PFSK-1 (cell line): ENCODE data around the gene LPCAT2.

Experiments
- FOXP2 ChIP-seq: optimal IDR thresholded peaks from 2 replicates; pipeline ENCODE3; 2011; ENCODE audit warnings: borderline replicate concordance, control low read depth, inconsistent platforms; ENCODE audit not compliant: insufficient read depth; ENCODE audit errors: extremely low read length, extremely low read depth
- POLR2AphosphoS5 ChIP-seq: IDR thresholded peaks from 2 replicates; pipeline ENCODE4 v1.6.1; 2012; ENCODE audit warnings: low read depth, mild to moderate bottlenecking, control low read depth, low read length, moderate library complexity
- SIN3A ChIP-seq: IDR thresholded peaks from 2 replicates; pipeline ENCODE4 v1.6.1; 2012; ENCODE audit warnings: mild to moderate bottlenecking, low read length, moderate library complexity, borderline replicate concordance; ENCODE audit not compliant: insufficient read depth
- TAF1 ChIP-seq: IDR thresholded peaks from 2 replicates; pipeline ENCODE4 v1.6.1; 2012; ENCODE audit warnings: low read length, control low read depth, borderline replicate concordance; ENCODE audit not compliant: insufficient read depth
- TF ChIP-seq, protein P1 (sequence below), 2 experiments: IDR thresholded peaks; 2 replicates each; pipeline versions ENCODE4 v1.6.1 to v1.8.0; 2011 to 2012; ENCODE audit warnings: low read depth in 2 of 2, low read length in 2 of 2, control low read depth in 1 of 2, inconsistent platforms in 1 of 2, mild to moderate bottlenecking in 1 of 2, moderate library complexity in 1 of 2; ENCODE audit not compliant: insufficient read depth in 1 of 2

LPCAT2 gene

DNA sequence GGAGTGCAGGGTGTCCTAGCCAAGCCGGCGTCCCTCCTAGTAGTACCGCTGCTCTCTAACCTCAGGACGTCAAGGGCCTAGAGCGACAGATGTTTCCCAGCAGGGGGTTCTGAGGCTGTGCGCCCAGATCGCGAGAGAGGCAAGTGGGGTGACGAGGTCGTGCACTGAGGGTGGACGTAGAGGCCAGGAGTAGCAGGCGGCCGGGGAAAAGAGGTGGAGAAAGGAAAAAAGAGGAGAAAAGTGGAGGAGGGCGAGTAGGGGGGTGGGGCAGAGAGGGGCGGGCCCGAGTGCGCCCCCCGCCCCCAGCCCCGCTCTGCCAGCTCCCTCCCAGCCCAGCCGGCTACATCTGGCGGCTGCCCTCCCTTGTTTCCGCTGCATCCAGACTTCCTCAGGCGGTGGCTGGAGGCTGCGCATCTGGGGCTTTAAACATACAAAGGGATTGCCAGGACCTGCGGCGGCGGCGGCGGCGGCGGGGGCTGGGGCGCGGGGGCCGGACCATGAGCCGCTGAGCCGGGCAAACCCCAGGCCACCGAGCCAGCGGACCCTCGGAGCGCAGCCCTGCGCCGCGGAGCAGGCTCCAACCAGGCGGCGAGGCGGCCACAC lies 29.9 kb upstream of the LPCAT2 start, which contains the start of gene MMP2:
Gene MMP2, plus strand, starts transcription at position 372 of the 603 bp plus-strand sequence. CDS start 282 bp downstream, outside the sequence.
- TF ChIP-seq SIN3A (peak; percentile 60; the same call in 1 of the 2 replicates), POLR2AphosphoS5 (no peak), TAF1 (no peak), FOXP2 (peak; percentile 17)
- TF ChIP-seq, protein P1, sequence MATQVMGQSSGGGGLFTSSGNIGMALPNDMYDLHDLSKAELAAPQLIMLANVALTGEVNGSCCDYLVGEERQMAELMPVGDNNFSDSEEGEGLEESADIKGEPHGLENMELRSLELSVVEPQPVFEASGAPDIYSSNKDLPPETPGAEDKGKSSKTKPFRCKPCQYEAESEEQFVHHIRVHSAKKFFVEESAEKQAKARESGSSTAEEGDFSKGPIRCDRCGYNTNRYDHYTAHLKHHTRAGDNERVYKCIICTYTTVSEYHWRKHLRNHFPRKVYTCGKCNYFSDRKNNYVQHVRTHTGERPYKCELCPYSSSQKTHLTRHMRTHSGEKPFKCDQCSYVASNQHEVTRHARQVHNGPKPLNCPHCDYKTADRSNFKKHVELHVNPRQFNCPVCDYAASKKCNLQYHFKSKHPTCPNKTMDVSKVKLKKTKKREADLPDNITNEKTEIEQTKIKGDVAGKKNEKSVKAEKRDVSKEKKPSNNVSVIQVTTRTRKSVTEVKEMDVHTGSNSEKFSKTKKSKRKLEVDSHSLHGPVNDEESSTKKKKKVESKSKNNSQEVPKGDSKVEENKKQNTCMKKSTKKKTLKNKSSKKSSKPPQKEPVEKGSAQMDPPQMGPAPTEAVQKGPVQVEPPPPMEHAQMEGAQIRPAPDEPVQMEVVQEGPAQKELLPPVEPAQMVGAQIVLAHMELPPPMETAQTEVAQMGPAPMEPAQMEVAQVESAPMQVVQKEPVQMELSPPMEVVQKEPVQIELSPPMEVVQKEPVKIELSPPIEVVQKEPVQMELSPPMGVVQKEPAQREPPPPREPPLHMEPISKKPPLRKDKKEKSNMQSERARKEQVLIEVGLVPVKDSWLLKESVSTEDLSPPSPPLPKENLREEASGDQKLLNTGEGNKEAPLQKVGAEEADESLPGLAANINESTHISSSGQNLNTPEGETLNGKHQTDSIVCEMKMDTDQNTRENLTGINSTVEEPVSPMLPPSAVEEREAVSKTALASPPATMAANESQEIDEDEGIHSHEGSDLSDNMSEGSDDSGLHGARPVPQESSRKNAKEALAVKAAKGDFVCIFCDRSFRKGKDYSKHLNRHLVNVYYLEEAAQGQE (IDR thresholded peaks at IDR 0.05; ENCODE audit: insufficient read depth in 1 of 2, low read depth in 2 of 2, low read length in 2 of 2) = no peak

DNA sequence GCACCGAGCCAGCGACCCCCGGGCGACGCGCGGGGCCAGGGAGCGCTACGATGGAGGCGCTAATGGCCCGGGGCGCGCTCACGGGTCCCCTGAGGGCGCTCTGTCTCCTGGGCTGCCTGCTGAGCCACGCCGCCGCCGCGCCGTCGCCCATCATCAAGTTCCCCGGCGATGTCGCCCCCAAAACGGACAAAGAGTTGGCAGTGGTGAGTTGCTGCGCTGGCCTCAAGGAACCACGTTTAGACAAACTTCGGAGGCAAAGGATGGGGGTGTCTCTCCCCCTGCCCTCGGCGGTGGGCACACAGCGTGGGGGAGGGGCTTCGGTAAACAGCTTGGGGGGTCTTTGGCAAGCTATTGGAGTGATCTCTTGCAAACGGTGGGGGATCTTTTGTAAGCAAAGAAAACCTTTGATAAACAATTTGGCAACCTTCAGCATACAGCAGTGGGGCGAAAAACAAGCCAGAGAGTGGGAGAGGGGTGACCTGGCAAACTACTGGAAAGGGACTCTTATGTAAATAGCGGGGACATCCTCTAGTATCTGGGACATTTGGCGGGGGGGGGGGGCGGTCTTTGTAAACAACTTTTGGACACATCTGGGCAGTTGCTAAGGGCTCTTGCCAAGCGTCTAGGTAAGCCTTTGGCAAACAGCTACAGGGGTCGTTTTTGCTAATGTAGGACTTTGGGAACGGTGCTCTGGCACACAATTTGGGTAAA lies 29.3 kb upstream of the LPCAT2 start:
- no peak for TF ChIP-seq POLR2AphosphoS5
- no peak for TF ChIP-seq SIN3A
- TF ChIP-seq, protein P1 (IDR thresholded peaks at IDR 0.05; ENCODE audit: insufficient read depth in 1 of 2, low read depth in 2 of 2, low read length in 2 of 2) = no peak
- no peak for TF ChIP-seq FOXP2
- no peak for TF ChIP-seq TAF1

DNA sequence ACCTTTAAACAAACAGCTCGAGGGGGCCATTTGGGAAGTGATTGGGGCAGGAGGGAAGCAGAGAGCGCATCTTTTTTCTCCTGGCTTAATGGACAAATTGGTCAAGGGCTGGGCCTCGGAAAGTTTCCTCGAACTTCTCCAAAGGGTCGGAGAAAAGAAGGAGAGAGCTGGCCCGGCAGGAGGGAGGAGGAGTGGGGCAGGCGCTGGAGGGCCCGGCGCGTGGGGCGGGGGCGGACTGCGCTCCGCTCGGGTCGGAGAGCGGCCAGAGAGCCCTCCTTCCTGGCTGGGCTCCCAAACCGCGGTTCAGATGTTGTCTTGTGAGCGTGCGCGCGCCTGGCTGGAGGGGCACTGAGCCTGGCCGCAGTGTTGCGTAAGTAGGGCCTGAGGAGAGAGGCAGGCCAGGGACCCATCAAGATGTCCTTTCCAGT lies 28.6 kb upstream of the LPCAT2 start:
- TF ChIP-seq SIN3A (no peak), POLR2AphosphoS5 (peak; percentile 36; the same call in 1 of the 2 replicates), TAF1 (no peak), FOXP2 (peak; percentile 50)
- TF ChIP-seq, protein P1 (IDR thresholded peaks at IDR 0.05; ENCODE audit: insufficient read depth in 1 of 2, low read depth in 2 of 2, low read length in 2 of 2) = no peak

DNA sequence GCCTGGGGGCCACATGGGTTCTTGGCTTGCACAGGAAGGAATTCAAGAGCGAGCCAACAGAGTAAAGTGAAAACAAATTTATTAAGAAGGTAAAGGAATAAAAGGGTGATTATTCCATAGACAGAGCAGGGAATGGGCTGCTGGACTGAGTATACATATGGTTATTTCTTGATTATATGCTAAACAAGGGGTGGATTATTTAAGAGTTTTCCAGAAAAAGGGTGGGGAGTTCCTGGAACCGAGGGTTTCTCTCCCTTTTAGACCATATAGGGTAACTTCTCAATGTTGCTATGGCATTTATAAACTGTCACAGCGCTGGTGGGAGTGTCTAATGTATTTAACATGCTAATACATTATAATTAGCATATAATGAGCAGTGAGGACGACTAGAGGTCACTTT lies 27.8 kb upstream of the LPCAT2 start:
- TF ChIP-seq SIN3A (no peak), TAF1 (no peak), FOXP2 (no peak), POLR2AphosphoS5 (no peak)
- TF ChIP-seq, protein P1 (IDR thresholded peaks at IDR 0.05; ENCODE audit: insufficient read depth in 1 of 2, low read depth in 2 of 2, low read length in 2 of 2) = no peak

DNA sequence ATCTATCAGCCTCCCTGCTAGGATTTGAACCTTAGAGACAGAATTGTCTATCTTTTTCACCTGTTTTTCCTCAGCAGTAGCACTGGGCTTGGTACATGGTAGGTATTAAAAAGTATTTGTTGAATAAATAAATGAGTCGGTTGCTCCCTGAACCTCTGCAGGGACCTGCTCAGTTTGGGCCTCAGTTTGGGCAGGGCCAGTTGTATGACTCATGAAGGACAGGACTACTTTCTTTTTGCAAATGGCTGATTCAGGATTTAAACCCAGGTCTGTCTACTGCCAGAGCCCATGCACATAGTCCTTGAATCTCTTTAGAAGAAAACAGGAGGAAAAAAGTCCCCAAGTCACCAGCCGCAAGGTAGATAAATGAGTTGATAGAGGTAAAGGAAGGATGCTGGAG lies 26.8 kb upstream of the LPCAT2 start:
- TF ChIP-seq SIN3A (no peak), POLR2AphosphoS5 (no peak), FOXP2 (no peak), TAF1 (no peak)
- TF ChIP-seq, protein P1 (IDR thresholded peaks at IDR 0.05; ENCODE audit: insufficient read depth in 1 of 2, low read depth in 2 of 2, low read length in 2 of 2) = no peak
